Activated naive CD8-positive, alpha-beta T cell treated with anti-CD3 and anti-CD28 coated beads, Interleukin-2, amount 50 U/mL, for 24 hours (primary cell): ENCODE results near the gene GRB10.

ENCODE experiments used
- ATAC-seq: fragments of 150-1000 bp; cut with Tn5 transposase; one replicate; pipeline ENCODE4 v1.10.0; 2021
- DNase-seq: peaks from one replicate; pipeline ENCODE4 v3.0.0; 2021
- H3K27ac Mint-ChIP-seq: one replicate; pipeline ENCODE4 v1.8.0; 2021; ENCODE audit warnings: mild to moderate bottlenecking, mixed read lengths
- H3K27me3 Mint-ChIP-seq: one replicate; pipeline ENCODE4 v1.8.0; 2021; ENCODE audit warnings: mixed read lengths
- H3K36me3 Mint-ChIP-seq: one replicate; pipeline ENCODE4 v1.8.0; 2021; ENCODE audit warnings: low read depth, mixed read lengths
- H3K4me1 Mint-ChIP-seq: one replicate; pipeline ENCODE4 v1.8.0; 2021; ENCODE audit warnings: mixed read lengths
- H3K4me3 Mint-ChIP-seq: one replicate; pipeline ENCODE4 v1.8.0; 2021; ENCODE audit warnings: mild to moderate bottlenecking, moderate library complexity, mixed read lengths
- H3K9me3 Mint-ChIP-seq: one replicate; pipeline ENCODE4 v1.8.0; 2021; ENCODE audit warnings: mixed read lengths

GRB10 gene

GRCh38 chr7:50567715-50568261, 214.9 kb downstream of the GRB10 start:
- no peaks in the 10 kb centered on the region for H3K4me1 Mint-ChIP-seq
- no peak overlapping the region for H3K27ac Mint-ChIP-seq
- no peaks in the 10 kb centered on the region for H3K27me3 Mint-ChIP-seq
- ATAC-seq (no peak), DNase-seq (no peak)
- H3K36me3 Mint-ChIP-seq = no peaks in the 10 kb centered on the region
- H3K4me3 Mint-ChIP-seq = no peak overlapping the region
- H3K9me3 Mint-ChIP-seq = peaks cover 3% of the 10 kb centered on the region

- Mint-ChIP-seq H3K27ac (no peak overlapping the region), H3K27me3 (no peaks in the 10 kb centered on the region), H3K9me3 (peaks cover 3% of the 10 kb centered on the region), H3K4me3 (no peak overlapping the region), H3K36me3 (no peaks in the 10 kb centered on the region), H3K4me1 (no peaks in the 10 kb centered on the region)
- ATAC-seq (no peak), DNase-seq (no peak)
Observed at GRCh38 chr7:50565977-50566376, 216.7 kb downstream of the GRB10 start.

GRCh38 chr7:50565559-50565916, 217.2 kb downstream of the GRB10 start:
- Mint-ChIP-seq H3K4me1 (no peaks in the 10 kb centered on the region), H3K4me3 (no peak overlapping the region), H3K27ac (no peak overlapping the region), H3K36me3 (no peaks in the 10 kb centered on the region), H3K27me3 (no peaks in the 10 kb centered on the region), H3K9me3 (peaks cover 2% of the 10 kb centered on the region)
- no peak for ATAC-seq
- no peak for DNase-seq

- DNase-seq (no peak), ATAC-seq (no peak)
- no peaks in the 10 kb centered on the region for H3K9me3 Mint-ChIP-seq
- no peaks in the 10 kb centered on the region for H3K36me3 Mint-ChIP-seq
- H3K4me1 Mint-ChIP-seq = no peaks in the 10 kb centered on the region
- H3K27me3 Mint-ChIP-seq = no peaks in the 10 kb centered on the region
- H3K27ac Mint-ChIP-seq = no peak within 1 kb of the TSS
- no peak within 1 kb of the TSS for H3K4me3 Mint-ChIP-seq
Observed at GRCh38 chr7:50564640-50565558, 217.8 kb downstream of the GRB10 start, which contains the start of gene DDC. Gene DDC, minus strand, starts transcription at chr7:50565405. Its CDS starts 21,320 bp downstream, at chr7:50544085.

- no peak overlapping the region for H3K27ac Mint-ChIP-seq
- H3K36me3 Mint-ChIP-seq = no peaks in the 10 kb centered on the region
- no peaks in the 10 kb centered on the region for H3K9me3 Mint-ChIP-seq
- H3K27me3 Mint-ChIP-seq = no peaks in the 10 kb centered on the region
- ATAC-seq = no peak
- no peak for DNase-seq
- no peak overlapping the region for H3K4me3 Mint-ChIP-seq
- no peaks in the 10 kb centered on the region for H3K4me1 Mint-ChIP-seq
Observed at GRCh38 chr7:50564171-50564570, 218.5 kb downstream of the GRB10 start.

GRCh38 chr7:50562136-50562535, 220.6 kb downstream of the GRB10 start:
- DNase-seq (no peak), ATAC-seq (no peak)
- no peak overlapping the region for H3K4me3 Mint-ChIP-seq
- no peaks in the 10 kb centered on the region for H3K9me3 Mint-ChIP-seq
- H3K4me1 Mint-ChIP-seq = no peaks in the 10 kb centered on the region
- peaks cover 5% of the 10 kb centered on the region for H3K27me3 Mint-ChIP-seq
- H3K36me3 Mint-ChIP-seq = no peaks in the 10 kb centered on the region
- H3K27ac Mint-ChIP-seq = no peak overlapping the region

GRCh38 chr7:50560865-50561351, 221.8 kb downstream of the GRB10 start:
- Mint-ChIP-seq H3K4me3 (no peak overlapping the region), H3K36me3 (no peaks in the 10 kb centered on the region), H3K27me3 (peaks cover 5% of the 10 kb centered on the region), H3K4me1 (no peaks in the 10 kb centered on the region), H3K27ac (no peak overlapping the region), H3K9me3 (no peaks in the 10 kb centered on the region)
- no peak for DNase-seq
- ATAC-seq = no peak

GRCh38 chr7:50559881-50560280, 222.8 kb downstream of the GRB10 start:
- ATAC-seq = no peak
- H3K36me3 Mint-ChIP-seq = no peaks in the 10 kb centered on the region
- H3K4me1 Mint-ChIP-seq = no peaks in the 10 kb centered on the region
- DNase-seq = no peak
- no peak overlapping the region for H3K27ac Mint-ChIP-seq
- H3K27me3 Mint-ChIP-seq = peaks cover 5% of the 10 kb centered on the region
- H3K9me3 Mint-ChIP-seq = no peaks in the 10 kb centered on the region
- no peak overlapping the region for H3K4me3 Mint-ChIP-seq

GRCh38 chr7:50558294-50559053, 224.2 kb downstream of the GRB10 start:
- Mint-ChIP-seq H3K4me3 (no peak overlapping the region), H3K4me1 (no peaks in the 10 kb centered on the region), H3K9me3 (no peaks in the 10 kb centered on the region), H3K27me3 (peaks cover 5% of the 10 kb centered on the region), H3K36me3 (no peaks in the 10 kb centered on the region), H3K27ac (no peak overlapping the region)
- ATAC-seq (no peak), DNase-seq (no peak)

GRCh38 chr7:50557099-50557498, 225.6 kb downstream of the GRB10 start:
- Mint-ChIP-seq H3K4me3 (no peak overlapping the region), H3K27me3 (peaks cover 5% of the 10 kb centered on the region), H3K36me3 (no peaks in the 10 kb centered on the region), H3K27ac (no peak overlapping the region), H3K4me1 (no peaks in the 10 kb centered on the region), H3K9me3 (no peaks in the 10 kb centered on the region)
- DNase-seq = no peak
- no peak for ATAC-seq

- H3K36me3 Mint-ChIP-seq = no peaks in the 10 kb centered on the region
- no peak for ATAC-seq
- H3K4me1 Mint-ChIP-seq = no peaks in the 10 kb centered on the region
- no peak overlapping the region for H3K27ac Mint-ChIP-seq
- no peak for DNase-seq
- peaks cover 5% of the 10 kb centered on the region for H3K27me3 Mint-ChIP-seq
- no peaks in the 10 kb centered on the region for H3K9me3 Mint-ChIP-seq
- H3K4me3 Mint-ChIP-seq = no peak overlapping the region
Observed at GRCh38 chr7:50556247-50556991, 226.3 kb downstream of the GRB10 start.

GRCh38 chr7:50555594-50556140, 227.0 kb downstream of the GRB10 start:
- Mint-ChIP-seq H3K4me3 (no peak overlapping the region), H3K36me3 (no peaks in the 10 kb centered on the region), H3K27ac (no peak overlapping the region), H3K9me3 (no peaks in the 10 kb centered on the region), H3K4me1 (no peaks in the 10 kb centered on the region), H3K27me3 (peaks cover 5% of the 10 kb centered on the region)
- DNase-seq (no peak), ATAC-seq (no peak)

- Mint-ChIP-seq H3K9me3 (no peaks in the 10 kb centered on the region), H3K4me3 (no peak overlapping the region), H3K27ac (no peak overlapping the region), H3K4me1 (no peaks in the 10 kb centered on the region), H3K27me3 (peaks cover 5% of the 10 kb centered on the region), H3K36me3 (no peaks in the 10 kb centered on the region)
- ATAC-seq = no peak
- no peak for DNase-seq
Observed at GRCh38 chr7:50554431-50555322, 228.0 kb downstream of the GRB10 start.
